Activated naive CD8-positive, alpha-beta T cell (primary cell): Measurements from ENCODE around the gene SPATA45.
A peak's percentile ranks its signal among the peaks of the same experiment; 100 is the strongest.

Experiments used
- H3K27ac Mint-ChIP-seq: one replicate; pipeline ENCODE4 v1.8.0; 2021; ENCODE audit warnings: mixed read lengths
- H3K27me3 Mint-ChIP-seq: one replicate; pipeline ENCODE4 v1.8.0; 2021; ENCODE audit warnings: mixed read lengths
- H3K36me3 Mint-ChIP-seq: one replicate; pipeline ENCODE4 v1.8.0; 2021; ENCODE audit warnings: mixed read lengths
- H3K4me1 Mint-ChIP-seq: one replicate; pipeline ENCODE4 v1.8.0; 2021; ENCODE audit warnings: low read depth, mixed read lengths
- H3K4me3 Mint-ChIP-seq: one replicate; pipeline ENCODE4 v1.8.0; 2021; ENCODE audit warnings: mild to moderate bottlenecking, mixed read lengths
- H3K9me3 Mint-ChIP-seq: one replicate; pipeline ENCODE4 v1.8.0; 2021; ENCODE audit warnings: low read depth, mixed read lengths

SPATA45 gene

GRCh38 chr1:212816567-212817278 lies 30.7 kb downstream of the SPATA45 start:
- H3K27me3 Mint-ChIP-seq, result no peaks in the 10 kb centered on the region
- no peaks in the 10 kb centered on the region for H3K9me3 Mint-ChIP-seq
- H3K27ac Mint-ChIP-seq, result no peak overlapping the region
- peaks cover 5% of the 10 kb centered on the region for H3K36me3 Mint-ChIP-seq
- H3K4me3 Mint-ChIP-seq, result no peak overlapping the region
- no peaks in the 10 kb centered on the region for H3K4me1 Mint-ChIP-seq

GRCh38 chr1:212814537-212815334 lies 32.7 kb downstream of the SPATA45 start:
- H3K27me3 Mint-ChIP-seq, result no peaks in the 10 kb centered on the region
- H3K9me3 Mint-ChIP-seq, result no peaks in the 10 kb centered on the region
- no peak overlapping the region for H3K27ac Mint-ChIP-seq
- no peak overlapping the region for H3K4me3 Mint-ChIP-seq
- H3K4me1 Mint-ChIP-seq, result no peaks in the 10 kb centered on the region
- peaks cover 5% of the 10 kb centered on the region for H3K36me3 Mint-ChIP-seq

- H3K4me1 Mint-ChIP-seq, result no peaks in the 10 kb centered on the region
- H3K4me3 Mint-ChIP-seq, result no peak overlapping the region
- H3K36me3 Mint-ChIP-seq, result peaks cover 6% of the 10 kb centered on the region
Measured at GRCh38 chr1:212805767-212806166, 41.7 kb downstream of the SPATA45 start.

GRCh38 chr1:212797681-212798080 lies 49.8 kb downstream of the SPATA45 start:
- Mint-ChIP-seq H3K9me3 (no peaks in the 10 kb centered on the region), H3K27me3 (no peaks in the 10 kb centered on the region), H3K27ac (no peak overlapping the region), H3K36me3 (peaks cover 9% of the 10 kb centered on the region), H3K4me1 (peaks cover 15% of the 10 kb centered on the region), H3K4me3 (no peak overlapping the region)

More at GRCh38 chr1:212805767-212806166, 41.7 kb downstream of the SPATA45 start:
- Mint-ChIP-seq H3K9me3 (no peaks in the 10 kb centered on the region), H3K27ac (no peak overlapping the region), H3K27me3 (no peaks in the 10 kb centered on the region)

GRCh38 chr1:212794561-212795014 lies 52.9 kb downstream of the SPATA45 start:
- no peak overlapping the region for H3K4me3 Mint-ChIP-seq
- no peaks in the 10 kb centered on the region for H3K9me3 Mint-ChIP-seq
- peaks cover 7% of the 10 kb centered on the region for H3K36me3 Mint-ChIP-seq
- peaks cover 33% of the 10 kb centered on the region for H3K4me1 Mint-ChIP-seq
- no peaks in the 10 kb centered on the region for H3K27me3 Mint-ChIP-seq
- peak overlapping the region; percentile 18 for H3K27ac Mint-ChIP-seq

GRCh38 chr1:212792396-212792908 lies 55.0 kb downstream of the SPATA45 start:
- Mint-ChIP-seq H3K4me1 (peaks cover 44% of the 10 kb centered on the region), H3K9me3 (no peaks in the 10 kb centered on the region), H3K27me3 (no peaks in the 10 kb centered on the region), H3K4me3 (peak overlapping the region; percentile 99), H3K36me3 (peaks cover 4% of the 10 kb centered on the region), H3K27ac (peak overlapping the region; percentile 96)

GRCh38 chr1:212791676-212792395 lies 55.6 kb downstream of the SPATA45 start, which contains the start of the genes NSL1 and TATDN3:
Gene NSL1, minus strand, starts transcription at chr1:212791777. Its CDS starts 14 bp downstream, at chr1:212791763.
Gene TATDN3, plus strand, starts transcription at chr1:212791894. Its CDS starts 28 bp downstream, at chr1:212791922.
- Mint-ChIP-seq H3K36me3 (no peaks in the 10 kb centered on the region), H3K9me3 (no peaks in the 10 kb centered on the region), H3K4me1 (peaks cover 44% of the 10 kb centered on the region), H3K27me3 (no peaks in the 10 kb centered on the region), H3K4me3 (peak within 1 kb of the TSS; percentile 99), H3K27ac (peak within 1 kb of the TSS; percentile 96)

- H3K4me3 Mint-ChIP-seq, result peak overlapping the region; percentile 99
- no peaks in the 10 kb centered on the region for H3K27me3 Mint-ChIP-seq
- H3K36me3 Mint-ChIP-seq, result no peaks in the 10 kb centered on the region
- peaks cover 44% of the 10 kb centered on the region for H3K4me1 Mint-ChIP-seq
- H3K9me3 Mint-ChIP-seq, result no peaks in the 10 kb centered on the region
- peak overlapping the region; percentile 96 for H3K27ac Mint-ChIP-seq
Measured at GRCh38 chr1:212791261-212791675, 56.2 kb downstream of the SPATA45 start.

GRCh38 chr1:212785871-212786270 lies 61.6 kb downstream of the SPATA45 start:
- H3K36me3 Mint-ChIP-seq, result no peaks in the 10 kb centered on the region
- H3K4me1 Mint-ChIP-seq, result peaks cover 23% of the 10 kb centered on the region
- H3K4me3 Mint-ChIP-seq, result no peak overlapping the region
- H3K27ac Mint-ChIP-seq, result peak overlapping the region; percentile 58
- no peaks in the 10 kb centered on the region for H3K27me3 Mint-ChIP-seq
- H3K9me3 Mint-ChIP-seq, result no peaks in the 10 kb centered on the region

- Mint-ChIP-seq H3K36me3 (no peaks in the 10 kb centered on the region), H3K4me1 (peaks cover 12% of the 10 kb centered on the region), H3K27ac (no peak overlapping the region), H3K9me3 (no peaks in the 10 kb centered on the region), H3K4me3 (no peak overlapping the region), H3K27me3 (no peaks in the 10 kb centered on the region)
Measured at GRCh38 chr1:212783976-212784375, 63.5 kb downstream of the SPATA45 start.

GRCh38 chr1:212782422-212783154 lies 64.9 kb downstream of the SPATA45 start:
- no peak overlapping the region for H3K4me3 Mint-ChIP-seq
- no peaks in the 10 kb centered on the region for H3K9me3 Mint-ChIP-seq
- H3K27me3 Mint-ChIP-seq, result no peaks in the 10 kb centered on the region
- H3K4me1 Mint-ChIP-seq, result peaks cover 4% of the 10 kb centered on the region
- peak overlapping the region; percentile 50 for H3K27ac Mint-ChIP-seq
- H3K36me3 Mint-ChIP-seq, result no peaks in the 10 kb centered on the region

- H3K27me3 Mint-ChIP-seq, result no peaks in the 10 kb centered on the region
- H3K27ac Mint-ChIP-seq, result no peak overlapping the region
- H3K4me1 Mint-ChIP-seq, result peaks cover 4% of the 10 kb centered on the region
- no peak overlapping the region for H3K4me3 Mint-ChIP-seq
- no peaks in the 10 kb centered on the region for H3K9me3 Mint-ChIP-seq
- no peaks in the 10 kb centered on the region for H3K36me3 Mint-ChIP-seq
Measured at GRCh38 chr1:212781225-212781624, 66.2 kb downstream of the SPATA45 start.

GRCh38 chr1:212780759-212781158 lies 66.7 kb downstream of the SPATA45 start:
- no peaks in the 10 kb centered on the region for H3K27me3 Mint-ChIP-seq
- H3K4me3 Mint-ChIP-seq, result no peak overlapping the region
- peaks cover 3% of the 10 kb centered on the region for H3K4me1 Mint-ChIP-seq
- H3K36me3 Mint-ChIP-seq, result no peaks in the 10 kb centered on the region
- H3K9me3 Mint-ChIP-seq, result no peaks in the 10 kb centered on the region
- no peak overlapping the region for H3K27ac Mint-ChIP-seq
